H1 (cell line): ENCODE results near the gene RPS6KA5. TPM values are rescaled to one million over a fixed set of nuclear protein-coding genes. Genes with fewer than 3 reads are reported as not detected.

Experiments
- CTCF ChIA-PET: fragments of 300-600 bp; sonication (Branson Sonifier 250); formaldehyde crosslinking; loops from one replicate; lab custom pipeline; 2021; ENCODE audit not compliant: partially characterized antibody; lab: Charles Lee
- POLR2A ChIA-PET: fragments of 300-600 bp; sonication (Branson Sonifier 250); formaldehyde crosslinking; loops from one replicate; lab custom pipeline; 2021; ENCODE audit warnings: inconsistent platforms; ENCODE audit not compliant: partially characterized antibody; lab: Charles Lee
- DNase-seq, 2 experiments: peaks; one replicate each; pipeline versions ENCODE4 v3.0.0 to v3.0.0-alpha.2; 2010 to 2022; ENCODE audit warnings: low spot score in 2 of 2, low read depth in 1 of 2, mixed read lengths in 1 of 2
- FAIRE-seq: peaks from 2 replicates; lab custom pipeline; 2011; peaks lifted over from hg19 to GRCh38; lab: Jason Lieb, UNC
- H2AFZ ChIP-seq: 2 replicates; pipeline ENCODE4 v1.8.1; 2012; ENCODE audit warnings: low read length, inconsistent platforms
- H2AK5ac ChIP-seq: 2 replicates; pipeline ENCODE4 v1.6.1; 2013; ENCODE audit warnings: low read depth, low read length
- H2BK120ac ChIP-seq: replicated peaks from 2 replicates; pipeline ENCODE3; 2013; ENCODE audit warnings: low read depth, low read length, inconsistent platforms
- H2BK12ac ChIP-seq: 2 replicates; pipeline ENCODE4 v1.6.1; 2013; ENCODE audit warnings: low read depth, low read length
- H2BK15ac ChIP-seq: 2 replicates; pipeline ENCODE4 v1.6.1; 2013; ENCODE audit warnings: low read length
- H2BK20ac ChIP-seq: 2 replicates; pipeline ENCODE4 v1.6.1; 2013; ENCODE audit warnings: low read length
- H2BK5ac ChIP-seq: 2 replicates; pipeline ENCODE4 v1.6.1; 2013; ENCODE audit warnings: low read depth, low read length
- H3K14ac ChIP-seq: 2 replicates; pipeline ENCODE4 v1.6.1; 2013; ENCODE audit warnings: inconsistent platforms; ENCODE audit not compliant: insufficient read length
- H3K18ac ChIP-seq: 2 replicates; pipeline ENCODE4 v1.6.1; 2013; ENCODE audit warnings: low read length; ENCODE audit errors: extremely low read depth
- H3K23ac ChIP-seq: 2 replicates; pipeline ENCODE4 v1.6.1; 2013; ENCODE audit warnings: inconsistent platforms; ENCODE audit not compliant: insufficient read length
- H3K23me2 ChIP-seq: 2 replicates; pipeline ENCODE4 v1.6.1; 2013; ENCODE audit warnings: low read depth, low read length
- H3K27ac ChIP-seq: 2 replicates; pipeline ENCODE4 v1.6.1; 2011; ENCODE audit warnings: low read depth, low read length, inconsistent platforms
- H3K27me3 ChIP-seq, 4 experiments: replicated peaks in 1 of 4; 1 replicate in 1 of 4; 2 replicates in 3 of 4; pipeline versions ENCODE4 v1.6.1 to v1.8.1; 2011 to 2013; ENCODE audit warnings: low read length in 3 of 4, mild to moderate bottlenecking in 3 of 4, inconsistent platforms in 2 of 4, mixed read lengths in 2 of 4, moderate library complexity in 1 of 4; ENCODE audit not compliant: control insufficient read depth in 3 of 4, insufficient read depth in 3 of 4; ENCODE audit errors: extremely low read depth in 1 of 4
- H3K36me3 ChIP-seq, 4 experiments: 2 replicates each; pipeline versions ENCODE4 v1.6.1 to v1.8.1; 2011 to 2013; ENCODE audit warnings: mild to moderate bottlenecking in 4 of 4, low read length in 3 of 4, moderate library complexity in 2 of 4, control low read depth in 1 of 4, inconsistent platforms in 1 of 4; ENCODE audit not compliant: insufficient read depth in 4 of 4, control insufficient read depth in 2 of 4
- H3K4ac ChIP-seq: replicated peaks from 2 replicates; pipeline ENCODE3; 2013; ENCODE audit warnings: low read length, low read depth, mixed read lengths, inconsistent platforms; ENCODE audit not compliant: insufficient read length
- H3K4me1 ChIP-seq, 4 experiments: replicated peaks in 1 of 4; 1 replicate in 1 of 4; 2 replicates in 3 of 4; pipeline versions ENCODE4 v1.6.1 to v1.8.1; 2011 to 2013; ENCODE audit warnings: low read length in 3 of 4, inconsistent platforms in 2 of 4, mixed read lengths in 1 of 4; ENCODE audit not compliant: insufficient read depth in 4 of 4, control insufficient read depth in 3 of 4
- H3K4me2 ChIP-seq, 2 experiments: 2 replicates each; pipeline versions ENCODE4 v1.6.1 to v1.8.1; 2011 to 2013; ENCODE audit warnings: low read depth in 2 of 2, low read length in 2 of 2, control low read depth in 1 of 2, inconsistent platforms in 1 of 2, mild to moderate bottlenecking in 1 of 2; ENCODE audit not compliant: insufficient read depth in 1 of 2
- H3K4me3 ChIP-seq, 4 experiments: fragments of 200-600, 300-600 bp in 1 of 4; sonication (generic), shearing (Covaris generic), sonication (Bioruptor Twin) in 1 of 4; 2 replicates each; pipeline versions ENCODE4 v1.5.1 to v1.8.1; 2011 to 2016; ENCODE audit warnings: low read length in 4 of 4, low read depth in 3 of 4, control low read depth in 2 of 4, inconsistent platforms in 2 of 4, mild to moderate bottlenecking in 2 of 4, mixed read lengths in 1 of 4, moderate library complexity in 1 of 4; ENCODE audit not compliant: insufficient read depth in 2 of 4; ENCODE audit errors: extremely low read depth in 1 of 4
- H3K56ac ChIP-seq: replicated peaks from 2 replicates; pipeline ENCODE3; 2013; ENCODE audit warnings: low read depth, mild to moderate bottlenecking, mixed read lengths, low read length, inconsistent platforms; ENCODE audit not compliant: insufficient read length
- H3K79me1 ChIP-seq: 2 replicates; pipeline ENCODE4 v1.6.1; 2013; ENCODE audit warnings: low read depth, low read length, control low read depth
- H3K79me2 ChIP-seq, 2 experiments: 2 replicates each; pipeline versions ENCODE4 v1.6.1 to v1.8.1; 2012 to 2013; ENCODE audit warnings: low read length in 2 of 2, mild to moderate bottlenecking in 2 of 2, inconsistent platforms in 1 of 2; ENCODE audit not compliant: insufficient read depth in 2 of 2, control insufficient read depth in 1 of 2
- H3K9ac ChIP-seq, 4 experiments: replicated peaks in 1 of 4; 1 replicate in 1 of 4; 2 replicates in 3 of 4; pipeline versions ENCODE4 v1.6.1 to v1.8.1; 2011 to 2013; ENCODE audit warnings: low read depth in 3 of 4, low read length in 3 of 4, control low read depth in 2 of 4, mild to moderate bottlenecking in 2 of 4, moderate library complexity in 2 of 4, inconsistent platforms in 1 of 4; ENCODE audit errors: extremely low read depth in 1 of 4
- H3K9me3 ChIP-seq, 2 experiments: 2 replicates each; pipeline versions ENCODE4 v1.6.1 to v1.8.1; 2012 to 2013; ENCODE audit warnings: mild to moderate bottlenecking in 2 of 2, moderate library complexity in 2 of 2, control low read depth in 1 of 2, inconsistent platforms in 1 of 2, low read depth in 1 of 2, low read length in 1 of 2, mixed read lengths in 1 of 2; ENCODE audit not compliant: insufficient read depth in 2 of 2
- H4K20me1 ChIP-seq, 2 experiments: replicated peaks in 1 of 2; 2 replicates each; pipeline versions ENCODE3 to v1.8.1; 2011 to 2013; ENCODE audit warnings: inconsistent platforms in 2 of 2, low read length in 2 of 2, mild to moderate bottlenecking in 1 of 2; ENCODE audit not compliant: insufficient read depth in 2 of 2, control insufficient read depth in 1 of 2
- H4K5ac ChIP-seq: 2 replicates; pipeline ENCODE4 v1.6.1; 2013; ENCODE audit warnings: low read length, low read depth, mixed read lengths, inconsistent platforms; ENCODE audit not compliant: insufficient read length
- H4K8ac ChIP-seq: 2 replicates; pipeline ENCODE4 v1.8.0; 2013; ENCODE audit warnings: mild to moderate bottlenecking, moderate library complexity, low read length, inconsistent platforms; ENCODE audit not compliant: insufficient read depth; ENCODE audit errors: extremely low read depth
- H4K91ac ChIP-seq: replicated peaks from 2 replicates; pipeline ENCODE3; 2013; ENCODE audit warnings: low read length, mixed read lengths, inconsistent platforms; ENCODE audit not compliant: insufficient read length
- CBX8 ChIP-seq: fragments of 300-800, 300-1000 bp; sonication (generic); IDR thresholded peaks from 2 replicates; pipeline ENCODE4 v1.7.1; 2016; ENCODE audit warnings: low read depth, low read length, borderline replicate concordance
- RAD21 ChIP-seq, 2 experiments: IDR thresholded peaks in 1 of 2; conservative IDR thresholded peaks in 1 of 2; 2 replicates each; pipeline ENCODE4 v1.6.1; 2011; ENCODE audit warnings: low read depth in 2 of 2, low read length in 2 of 2, improper control_type of control experiment in 1 of 2, inconsistent platforms in 1 of 2, mild to moderate bottlenecking in 1 of 2, moderate library complexity in 1 of 2
- RFX5 ChIP-seq: IDR thresholded peaks from 2 replicates; pipeline ENCODE4 v1.6.1; 2011; ENCODE audit warnings: low read depth, low read length, improper control_type of control experiment, borderline replicate concordance
- SP1 ChIP-seq: IDR thresholded peaks from 2 replicates; pipeline ENCODE4 v1.6.1; 2011; ENCODE audit warnings: low read depth, low read length
- WGBS, 2 experiments: shearing (Covaris generic) in 1 of 2; methylation state at CpG; one replicate each; pipeline versions ENCODE4 v1.1.6 to v1.1.7; 2013 to 2015; ENCODE audit warnings: low lambda C conversion rate in 2 of 2, mixed read lengths in 2 of 2, inconsistent platforms in 1 of 2, low coverage in 1 of 2, missing lambda C conversion rate in 1 of 2; ENCODE audit not compliant: insufficient replicate concordance in 2 of 2, insufficient coverage in 1 of 2, insufficient read length in 1 of 2; ENCODE audit errors: extremely low coverage in 1 of 2, missing lambda C conversion rate in 1 of 2; 5-methylcytosine and 5-hydroxymethylcytosine counted together
- polyA plus RNA-seq, 7 experiments: library from polyadenylated mRNA; depleted of rRNA in 3 of 7; stranded (reverse) in 5 of 7; unstranded in 2 of 7; fragments of >200 nt in 5 of 7; fragments of 200-250 nt in 2 of 7; gene quantifications; 1 replicate in 5 of 7; 2 replicates in 1 of 7; 4 replicates in 1 of 7; pipeline versions ENCODE4 v1.2.1 to v1.2.3, GENCODE V29; 2011 to 2013; ENCODE audit warnings: missing spikeins in 2 of 7, mixed read lengths in 2 of 7
- total RNA-seq: library from RNA; stranded (reverse); fragmentation: NEBNext Ultra II Directional; extraction: Animal tissue kit (Norgen Biotek cat#: 25700); gene quantifications from 2 replicates; pipeline ENCODE4 v1.2.1, GENCODE V29; 2021

Gene RPS6KA5
- total and polyA plus RNA-seq, 2 of the 8 experiments (the other 6 are each of a cell fraction or from before 2014, with no cell fraction given) = 0.85 to 3.1 TPM

DNA sequence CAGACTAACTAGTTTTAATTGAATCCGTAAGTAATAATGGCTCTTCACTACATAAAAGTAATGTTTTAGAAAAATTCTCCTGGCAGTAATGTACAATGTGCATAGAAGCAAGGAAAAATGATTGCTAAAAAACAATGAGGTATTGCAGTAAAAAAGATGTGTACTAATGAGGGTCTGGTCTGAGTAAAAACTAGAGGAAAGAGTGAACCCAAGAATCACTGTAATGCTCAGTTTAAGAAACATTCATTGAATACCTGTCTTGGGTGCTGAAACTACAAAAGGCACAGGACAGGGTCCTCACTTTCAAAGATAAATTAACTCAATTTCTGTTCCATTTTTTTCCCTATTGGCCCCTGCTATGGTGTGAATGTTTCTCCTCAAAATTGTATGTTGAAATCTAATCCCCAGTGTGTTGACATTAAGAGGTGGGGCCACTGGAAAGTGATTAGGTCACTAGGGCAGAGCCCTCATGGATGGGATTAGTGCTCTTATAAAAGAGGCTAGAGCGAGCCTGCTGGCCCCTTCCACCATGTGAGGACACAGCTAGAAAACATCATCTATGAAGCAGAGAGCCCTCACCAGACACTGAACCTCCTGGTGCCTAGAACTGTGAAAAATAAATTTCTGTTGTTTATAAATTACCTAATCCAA is 51.6 kb downstream of the RPS6KA5 start:
- Histone ChIP-seq H4K20me1 (no peaks in the 10 kb centered on the region), H3K4ac (no peak overlapping the region), H2BK20ac (no peak overlapping the region), H2BK120ac (no peak overlapping the region), H4K8ac (no peak overlapping the region), H2BK15ac (no peak overlapping the region), H3K79me2 (no peaks in the 10 kb centered on the region), H3K9me3 (no peaks in the 10 kb centered on the region), H3K4me3 (no peak overlapping the region), H4K5ac (no peak overlapping the region), H2AFZ (no peak overlapping the region), H3K14ac (no peak overlapping the region), H3K18ac (no peak overlapping the region), H3K79me1 (no peaks in the 10 kb centered on the region), H3K27ac (no peak overlapping the region), H3K23ac (no peak overlapping the region), H3K27me3 (no peaks in the 10 kb centered on the region), H3K23me2 (no peaks in the 10 kb centered on the region; the same call in 1 of the 2 replicates), H3K4me2 (no peak overlapping the region), H4K91ac (no peak overlapping the region), H2BK12ac (no peak overlapping the region), H3K4me1 (no peaks in the 10 kb centered on the region), H2AK5ac (no peak overlapping the region), H3K9ac (no peak overlapping the region), H3K56ac (no peak overlapping the region), H2BK5ac (no peak overlapping the region), H3K36me3 (no peaks in the 10 kb centered on the region)
- DNase-seq (no peak), FAIRE-seq (no peak)
- WGBS, 2 experiments = 90% methylated on average over 2 of the region's 2 CpGs; no CpG with 5 or more reads in 1 of the 2 experiments
- ChIA-PET POLR2A (no interaction called here), CTCF (interaction anchor here (0.6 kb wide), 2 partner anchors 61 to 756 kb away, joined by 3 read pairs; no protein-coding TSS in a partner anchor)
- TF ChIP-seq RAD21 (IDR thresholded peaks at IDR 0.05 in 1 of 2, conservative IDR thresholded peaks at IDR 0.05 in 1 of 2; ENCODE audit: low read depth in 2 of 2, low read length in 2 of 2) = no peak
- TF ChIP-seq SP1 = no peak
- TF ChIP-seq CBX8 = no peak
- TF ChIP-seq RFX5 = no peak
